GM12892 (cell line): Measurements from ENCODE around the gene REXO4.

Experiments used
- POLR2A ChIP-seq: IDR thresholded peaks from 2 replicates; pipeline ENCODE4 v1.6.1; 2011; ENCODE audit warnings: low read depth, low read length, control low read depth
- POLR2AphosphoS5 ChIP-seq: IDR thresholded peaks from 2 replicates; pipeline ENCODE4 v1.6.1; 2011; ENCODE audit warnings: low read depth, low read length, control low read depth
- TAF1 ChIP-seq: IDR thresholded peaks from 2 replicates; pipeline ENCODE4 v1.6.1; 2011; ENCODE audit warnings: low read depth, mild to moderate bottlenecking, control low read depth, low read length, borderline replicate concordance

GRCh38 chr9:133429641-133430161 lies 11.9 kb upstream of the REXO4 start:
- TF ChIP-seq POLR2A: no peak
- TF ChIP-seq POLR2AphosphoS5: no peak
- no peak for TF ChIP-seq TAF1
